HG03039 (cell line): Measurements from ENCODE around the gene TPBG.
"Not testable (repeated sequence)": the region's sequence is repeated elsewhere in the genome, so short reads cannot be mapped to it uniquely, and the experiment has no call there.

Source experiments
- ATAC-seq: cut with Tn5 transposase; IDR thresholded peaks from one replicate; pipeline ENCODE4 v1.9.1; 2021; ENCODE audit warnings: mild to moderate bottlenecking, moderate library complexity; ENCODE audit not compliant: unreplicated experiment

The TPBG gene

GRCh38 chr6:82374516-82374915, 10.9 kb downstream of the TPBG start:
- no peak for ATAC-seq

- ATAC-seq, result no peak
These were observed 13.0 kb downstream of the TPBG start for GRCh38 chr6:82376636-82377035.

GRCh38 chr6:82380566-82381185, 17.1 kb downstream of the TPBG start:
- no peak for ATAC-seq

- peak; percentile 72 for ATAC-seq
These were observed 17.7 kb downstream of the TPBG start for GRCh38 chr6:82381278-82381677.

GRCh38 chr6:82385102-82385501, 21.5 kb downstream of the TPBG start:
- no peak for ATAC-seq

- ATAC-seq, result no peak
These were observed 21.9 kb downstream of the TPBG start for GRCh38 chr6:82385546-82385945.

GRCh38 chr6:82385961-82386360, 22.3 kb downstream of the TPBG start:
- no peak for ATAC-seq

GRCh38 chr6:82394770-82395169, 31.2 kb downstream of the TPBG start:
- ATAC-seq, result not testable (repeated sequence)

- no peak for ATAC-seq
These were observed 33.5 kb downstream of the TPBG start for GRCh38 chr6:82396964-82397751.

- ATAC-seq, result no peak
These were observed 34.5 kb downstream of the TPBG start for GRCh38 chr6:82397962-82398692.

- ATAC-seq, result no peak
These were observed 45.4 kb downstream of the TPBG start for GRCh38 chr6:82408952-82409431.

- ATAC-seq, result no peak
These were observed 46.6 kb downstream of the TPBG start for GRCh38 chr6:82410151-82410648.

GRCh38 chr6:82413868-82414267, 50.3 kb downstream of the TPBG start:
- ATAC-seq, result no peak

GRCh38 chr6:82415820-82416219, 52.2 kb downstream of the TPBG start:
- no peak for ATAC-seq

- no peak for ATAC-seq
These were observed 52.7 kb downstream of the TPBG start for GRCh38 chr6:82416346-82416745.
